Activated CD8-positive, alpha-beta memory T cell treated with anti-CD3 and anti-CD28 coated beads for 1 hour (primary cell): ENCODE results near the gene GSC2.
"Not testable (repeated sequence)": the region's sequence is repeated elsewhere in the genome, so short reads cannot be mapped to it uniquely, and the experiment has no call there.

ENCODE experiments used
- DNase-seq, 2 donors: peaks; one replicate each; pipeline ENCODE4 v3.0.0-alpha.2; 2020; ENCODE audit warnings: low read depth in 1 of 2; ENCODE audit errors: extremely low read depth in 1 of 2

The GSC2 gene

DNA sequence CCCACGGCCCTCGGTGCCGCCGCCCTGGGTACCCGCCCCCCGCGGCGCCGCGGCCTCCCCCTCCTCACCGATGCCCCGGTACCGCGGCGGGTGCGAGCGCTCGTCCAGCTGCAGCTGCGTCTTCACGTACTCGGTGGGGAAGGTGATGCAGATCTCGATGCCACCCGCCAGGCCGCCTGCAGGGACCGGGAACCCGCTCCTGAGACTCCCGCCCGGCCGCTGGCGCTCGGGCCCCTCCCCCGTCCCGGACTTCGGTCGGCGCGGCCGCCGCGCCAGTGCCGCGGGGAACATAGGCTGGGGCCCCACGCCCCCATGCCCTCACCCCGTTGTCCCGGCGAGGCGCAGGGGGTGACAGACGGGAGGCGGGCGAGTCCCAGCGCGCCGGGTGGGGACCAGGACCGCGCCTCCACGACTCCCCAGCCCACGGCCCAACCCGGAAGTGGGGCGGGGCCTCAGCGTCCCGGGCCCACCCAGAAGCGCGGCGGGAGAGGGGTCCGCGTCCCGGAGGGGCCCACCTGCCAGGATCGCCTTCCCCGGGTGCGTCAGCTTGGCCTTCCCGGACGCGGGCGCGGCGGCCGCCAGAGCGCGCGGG is 28.1 kb upstream of the GSC2 start:
- peak in 1 of 2 donors; percentile 20 for DNase-seq

DNA sequence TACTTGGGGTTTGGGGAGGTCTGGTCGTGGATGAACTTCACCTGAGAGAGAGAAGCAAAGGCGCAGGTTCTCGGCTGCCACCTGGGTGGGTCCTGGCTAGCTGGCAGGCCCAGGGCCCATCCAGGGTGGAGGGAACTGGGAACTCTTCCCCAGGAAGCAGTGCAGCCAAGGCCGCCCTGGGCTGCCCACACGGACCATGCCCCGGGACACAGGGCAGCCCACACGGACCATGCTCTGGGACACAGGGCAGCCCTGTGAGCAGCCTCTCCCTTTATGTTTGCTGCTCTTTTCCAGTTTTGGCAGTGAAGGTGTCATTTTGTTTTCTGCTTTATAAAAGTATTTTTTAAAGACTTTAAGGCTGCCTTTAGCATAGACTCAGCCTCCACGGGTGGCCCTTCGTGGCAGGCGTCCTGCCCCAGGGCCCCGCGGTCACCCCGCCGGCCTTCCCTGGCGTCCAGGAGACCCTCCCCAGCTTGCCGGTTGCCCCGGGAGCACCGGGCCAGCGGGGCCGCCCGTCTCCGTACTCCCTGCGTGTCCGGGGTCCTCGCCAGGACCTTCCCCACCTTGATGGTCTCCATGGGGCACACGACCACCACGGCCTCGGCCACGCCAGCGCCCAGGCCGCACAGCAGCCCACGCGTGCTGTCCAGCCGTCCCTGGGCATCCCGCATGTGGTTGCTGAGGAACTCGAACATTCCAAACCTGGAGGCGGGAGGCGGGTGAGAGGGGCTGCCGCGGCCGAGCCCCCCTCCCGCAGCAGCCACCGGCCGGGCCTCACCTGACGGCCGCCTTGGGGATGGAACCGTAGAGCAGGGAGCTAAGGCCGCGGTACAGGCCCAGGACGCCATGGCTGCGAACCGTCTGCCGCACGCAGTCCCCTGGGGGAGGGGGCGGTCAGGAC is 27.3 kb upstream of the GSC2 start:
- DNase-seq, result no peak

DNA sequence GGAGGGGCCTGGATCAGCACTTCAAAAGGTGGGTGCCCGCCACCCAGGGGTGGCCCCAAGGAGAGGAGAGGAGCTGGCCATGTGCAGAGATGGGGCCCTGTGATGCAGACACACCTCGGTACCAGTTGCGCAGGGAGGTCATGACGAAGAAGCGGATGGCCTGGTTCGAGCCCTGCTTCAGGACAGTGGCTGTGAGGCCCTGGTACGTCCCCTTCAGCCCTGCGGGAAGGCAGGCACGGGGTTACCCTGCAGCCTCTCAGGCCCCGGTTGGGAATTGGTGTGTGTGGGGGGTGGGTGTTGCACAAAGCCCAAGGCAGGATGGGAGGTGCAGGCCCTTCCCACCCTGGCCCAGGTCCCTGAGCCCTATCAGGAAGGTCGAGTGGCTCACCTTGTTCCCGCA is 26.6 kb upstream of the GSC2 start:
- DNase-seq, result no peak

DNA sequence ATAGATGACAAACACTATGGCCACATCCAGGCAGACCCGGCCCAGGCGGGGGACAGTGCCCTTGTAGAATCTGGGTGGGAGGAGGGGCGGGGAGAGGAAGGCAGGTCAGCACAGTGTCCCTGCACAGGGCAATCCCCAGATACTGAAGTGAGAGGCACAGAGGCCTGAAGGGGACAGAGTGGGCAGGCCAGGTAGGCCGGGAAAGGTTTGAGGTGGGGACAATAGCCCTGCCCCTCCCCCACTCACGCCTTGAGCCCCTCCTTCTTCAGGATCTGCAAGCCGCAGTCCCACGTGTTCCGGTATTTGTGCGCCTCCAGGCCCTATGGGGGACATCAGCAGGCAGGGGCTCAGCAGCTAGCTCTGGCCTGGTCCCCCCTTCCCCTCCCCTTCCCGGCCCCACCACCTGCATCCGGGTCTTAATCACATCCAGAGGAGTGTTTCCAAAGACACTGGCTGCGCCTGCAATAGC is 26.1 kb upstream of the GSC2 start:
- no peak for DNase-seq

DNA sequence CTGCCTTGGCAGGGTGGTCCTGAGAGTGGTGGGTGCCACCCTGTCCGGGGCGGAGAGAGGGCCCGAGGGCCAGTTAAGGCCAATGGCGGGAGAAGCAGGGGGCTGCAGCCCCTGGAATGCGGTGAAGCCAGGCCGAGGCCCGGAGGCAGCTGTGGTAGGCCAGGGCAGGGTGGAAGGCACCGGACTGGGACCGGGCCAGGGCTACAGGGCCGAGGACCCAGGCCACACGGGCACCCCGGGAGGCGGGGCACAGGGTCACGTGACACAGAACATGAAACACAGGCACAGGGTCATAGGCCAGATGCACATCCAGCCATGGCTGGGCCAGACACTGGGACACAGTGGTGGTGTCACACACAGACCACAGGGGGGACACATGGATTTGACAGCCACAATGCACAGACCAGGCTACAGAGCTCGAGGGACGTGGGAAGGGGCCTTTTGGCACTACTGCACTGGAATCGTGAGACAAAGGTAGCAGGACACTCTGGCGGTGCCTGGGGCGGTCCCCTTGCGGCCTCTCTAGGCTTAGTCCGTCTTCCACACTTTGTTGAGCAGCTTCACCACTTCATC is 25.6 kb upstream of the GSC2 start:
- DNase-seq, result no peak

DNA sequence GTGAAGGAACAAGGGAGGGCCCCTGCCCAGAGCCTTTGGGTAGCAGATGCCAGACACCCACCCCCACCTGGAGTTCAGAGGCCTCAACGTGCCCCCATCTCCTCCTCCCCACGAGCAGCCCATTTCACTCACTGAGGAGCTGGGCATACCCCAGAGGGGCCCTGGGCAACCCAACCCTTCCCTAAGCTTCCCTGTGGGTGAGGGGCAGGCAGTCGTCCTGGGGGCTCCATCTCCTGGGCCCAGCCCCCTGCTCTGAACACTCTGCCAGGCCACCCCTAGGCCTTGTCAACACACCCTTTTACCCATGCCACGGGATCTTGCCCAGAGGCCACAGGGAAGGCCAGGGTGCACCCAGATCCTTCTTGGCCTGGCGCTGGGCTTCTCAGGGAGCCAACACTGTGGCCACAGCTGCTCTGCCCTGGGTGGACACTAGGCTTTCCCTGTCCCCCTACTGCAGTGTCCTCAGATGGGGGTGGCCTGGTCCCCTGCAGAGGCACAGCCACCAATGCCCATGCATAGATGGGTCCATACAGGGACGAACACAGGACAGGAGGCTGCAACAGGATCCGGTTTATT is 25.0 kb upstream of the GSC2 start:
- no peak for DNase-seq

DNA sequence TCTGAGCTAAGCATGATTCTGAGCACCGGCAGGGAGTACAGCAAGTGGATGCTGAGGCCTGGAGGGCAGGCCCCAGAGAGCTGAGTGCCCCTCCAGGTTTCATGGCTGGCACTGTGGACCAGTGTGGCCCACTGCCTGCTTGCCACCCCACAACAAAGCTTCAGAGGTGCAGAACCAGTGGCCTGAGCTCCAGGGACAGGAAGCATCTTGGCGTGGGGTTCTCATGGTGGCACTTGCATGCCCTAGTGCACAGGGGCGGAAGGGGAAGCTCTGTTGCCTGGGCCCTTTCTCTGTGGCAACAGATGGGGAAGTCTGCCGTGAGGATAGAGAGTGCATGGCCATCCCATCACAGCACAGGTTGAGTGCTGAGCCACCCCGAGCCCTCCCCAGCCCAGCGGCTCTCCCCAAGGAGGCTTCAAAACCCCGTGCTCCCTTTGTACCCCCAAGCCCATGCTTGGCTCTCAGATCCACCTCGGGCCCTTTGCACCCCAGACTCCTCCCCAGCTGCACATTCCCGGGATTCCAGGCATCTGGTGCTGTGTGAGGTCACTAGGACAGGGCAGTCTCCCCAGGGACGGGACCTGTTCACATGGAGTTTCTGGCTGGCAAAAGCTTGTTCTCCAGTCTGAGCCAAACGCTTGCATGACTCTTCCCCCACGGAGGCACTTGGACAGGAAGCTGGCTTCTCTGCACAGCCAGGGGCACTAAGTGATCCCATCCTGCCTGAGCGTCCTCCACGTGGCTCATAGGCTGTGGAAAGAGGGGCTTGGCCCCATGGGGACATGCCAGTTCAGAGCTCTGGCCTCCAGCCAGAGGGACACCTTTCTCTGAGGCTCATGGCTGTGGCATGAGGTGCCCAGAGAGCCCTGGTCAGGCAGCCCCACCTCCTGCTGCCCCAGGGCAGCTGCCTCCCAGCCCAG is 24.3 kb upstream of the GSC2 start:
- no peak for DNase-seq

DNA sequence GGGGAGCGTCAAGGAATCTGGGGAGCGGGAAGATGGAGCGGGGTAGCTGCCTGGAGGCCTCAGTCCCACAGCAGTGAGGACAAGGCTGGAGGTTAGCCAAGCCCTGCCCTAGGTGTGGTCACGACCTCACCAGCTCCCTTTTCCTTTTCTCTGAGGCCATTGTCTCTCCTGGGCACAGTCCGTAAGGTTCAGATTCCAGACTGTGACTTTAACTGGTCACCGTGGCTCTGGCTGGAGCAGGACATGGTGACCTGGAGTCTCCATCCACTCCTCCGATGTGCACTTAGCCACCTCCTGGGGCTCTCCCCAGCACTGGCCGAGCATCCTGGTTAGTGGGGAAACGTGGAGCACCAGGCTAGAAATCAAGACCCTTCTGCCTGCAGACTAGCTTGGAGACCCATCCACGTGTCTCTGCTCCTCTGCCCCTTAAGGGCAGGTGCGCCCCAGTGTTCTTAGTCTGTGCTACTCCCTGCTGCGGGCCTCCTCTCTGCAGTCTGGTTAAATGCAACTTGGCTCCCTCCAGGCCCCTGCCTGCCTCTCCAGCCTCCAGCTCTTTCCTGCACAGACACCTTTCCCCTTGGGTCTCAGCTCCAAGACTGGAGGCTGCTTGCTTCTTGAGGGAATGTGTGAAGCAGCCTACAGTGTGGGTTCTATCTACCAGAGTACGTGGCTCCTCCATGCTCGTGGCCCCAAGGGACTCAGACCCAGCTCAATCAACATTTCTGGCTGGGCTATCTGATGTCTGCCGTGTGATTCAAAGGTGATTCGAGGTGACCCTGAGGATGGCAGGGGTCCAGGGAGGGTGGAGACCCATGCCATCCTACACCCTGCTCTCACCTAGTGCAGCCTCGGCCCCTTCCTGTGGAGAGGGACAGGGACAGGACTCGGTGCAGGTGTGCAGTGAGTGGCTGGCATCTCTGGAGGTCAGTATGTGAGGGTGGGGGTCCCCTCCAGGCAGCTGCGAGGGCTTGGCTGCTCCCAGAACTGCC is 23.2 kb upstream of the GSC2 start:
- no peak for DNase-seq

DNA sequence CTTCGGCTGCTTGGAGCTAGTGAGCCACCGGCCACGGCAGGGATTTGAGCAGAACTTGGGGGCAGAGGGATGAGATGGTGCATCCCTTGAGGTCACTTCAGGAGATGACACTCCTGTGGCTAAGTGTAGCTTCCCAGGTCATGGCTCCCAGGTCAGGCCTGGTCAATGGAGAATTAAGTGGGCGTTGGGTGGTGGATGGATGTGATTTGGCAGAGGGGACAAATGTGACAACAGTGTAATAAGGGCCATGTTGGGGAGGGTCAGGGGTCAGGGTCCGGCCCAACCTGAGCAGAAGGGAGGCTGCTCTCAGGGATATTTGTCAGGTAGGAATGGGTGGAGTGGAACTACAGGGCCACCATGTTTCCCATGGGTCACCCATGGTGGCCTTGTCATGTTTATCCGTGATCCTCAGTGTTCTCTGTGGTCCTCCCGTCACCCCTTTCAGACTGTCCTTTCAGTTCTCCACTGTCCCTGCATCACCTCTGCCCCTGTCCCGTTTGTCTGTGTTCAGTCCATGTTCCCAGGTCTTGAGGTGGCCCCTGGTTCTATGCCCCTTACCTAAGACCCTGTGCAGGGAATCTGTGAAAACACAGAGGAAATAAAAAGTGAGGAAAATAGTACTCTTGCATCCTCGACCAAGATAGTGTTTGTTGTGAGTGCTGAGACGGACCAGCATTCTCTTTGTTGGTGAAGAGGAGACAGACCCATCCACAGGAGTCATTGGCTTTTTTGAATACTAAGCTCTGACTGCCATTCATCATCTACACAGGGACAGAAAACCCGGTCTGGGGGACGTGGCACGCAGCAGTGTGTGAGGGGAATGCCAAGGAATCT is 22.3 kb upstream of the GSC2 start:
- no peak for DNase-seq

DNA sequence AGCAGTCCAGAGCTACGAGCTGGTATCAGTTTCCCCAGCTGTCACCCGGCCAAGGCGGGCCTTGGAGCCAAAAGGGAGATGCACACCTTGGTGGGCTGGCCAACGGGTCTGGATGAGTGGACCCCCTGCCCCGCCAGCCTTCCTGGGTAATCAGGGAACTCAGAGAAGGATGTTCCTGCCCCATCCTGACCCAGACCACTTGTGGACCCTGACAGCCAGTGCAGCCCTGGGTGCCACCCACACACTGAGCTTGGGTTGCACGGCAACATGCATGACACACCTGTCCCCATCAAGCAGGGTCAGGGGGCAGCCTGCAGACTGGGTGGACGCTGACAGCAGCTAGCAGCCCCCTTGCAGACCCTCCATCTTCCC is 19.8 kb upstream of the GSC2 start:
- no peak for DNase-seq

DNA sequence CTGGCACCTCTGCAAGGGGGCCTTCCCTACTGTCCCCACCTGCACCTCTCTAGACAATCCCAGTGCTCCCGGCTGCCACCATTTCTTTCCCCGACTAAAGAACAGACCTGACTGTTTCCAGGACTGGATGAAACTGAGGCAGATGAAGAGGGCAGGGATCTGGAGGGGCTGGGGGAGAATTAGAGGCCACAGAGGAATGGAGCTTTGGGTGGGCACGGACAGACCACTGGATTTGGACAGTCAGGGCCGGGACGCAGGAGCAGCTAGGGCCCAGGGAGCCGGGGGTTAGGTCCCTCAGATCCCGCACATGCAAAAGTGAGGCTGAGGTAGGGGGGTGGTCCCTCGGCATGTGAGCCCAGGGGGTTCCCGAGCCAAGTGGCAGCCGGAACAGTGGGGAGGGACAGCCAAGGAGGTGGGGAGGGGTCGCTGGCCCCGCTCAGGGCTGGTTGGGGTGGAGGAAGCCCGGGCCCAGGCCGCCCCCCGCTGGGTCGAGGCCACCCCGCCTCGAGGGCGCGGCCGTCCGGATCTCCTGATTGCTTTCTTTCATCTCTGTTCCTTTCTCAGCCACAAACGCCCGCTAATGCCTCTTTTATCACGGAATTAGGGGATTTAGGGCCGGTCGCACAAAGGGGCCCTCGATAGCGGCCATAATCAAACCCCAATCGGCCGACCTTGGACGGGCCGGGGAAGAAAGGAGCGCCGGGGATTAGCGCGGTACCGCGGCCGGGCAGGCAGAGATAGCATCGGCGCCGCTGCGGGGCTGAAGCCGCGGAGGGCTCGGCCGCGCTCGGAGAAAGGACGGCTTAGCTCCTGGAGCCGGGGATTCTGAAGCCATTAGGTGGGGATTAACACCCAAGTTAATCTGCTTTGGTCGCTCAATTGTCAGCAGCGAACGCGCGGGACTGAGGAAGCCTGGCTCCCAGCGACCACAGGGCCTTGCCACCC is 19.2 kb upstream of the GSC2 start:
- no peak for DNase-seq

DNA sequence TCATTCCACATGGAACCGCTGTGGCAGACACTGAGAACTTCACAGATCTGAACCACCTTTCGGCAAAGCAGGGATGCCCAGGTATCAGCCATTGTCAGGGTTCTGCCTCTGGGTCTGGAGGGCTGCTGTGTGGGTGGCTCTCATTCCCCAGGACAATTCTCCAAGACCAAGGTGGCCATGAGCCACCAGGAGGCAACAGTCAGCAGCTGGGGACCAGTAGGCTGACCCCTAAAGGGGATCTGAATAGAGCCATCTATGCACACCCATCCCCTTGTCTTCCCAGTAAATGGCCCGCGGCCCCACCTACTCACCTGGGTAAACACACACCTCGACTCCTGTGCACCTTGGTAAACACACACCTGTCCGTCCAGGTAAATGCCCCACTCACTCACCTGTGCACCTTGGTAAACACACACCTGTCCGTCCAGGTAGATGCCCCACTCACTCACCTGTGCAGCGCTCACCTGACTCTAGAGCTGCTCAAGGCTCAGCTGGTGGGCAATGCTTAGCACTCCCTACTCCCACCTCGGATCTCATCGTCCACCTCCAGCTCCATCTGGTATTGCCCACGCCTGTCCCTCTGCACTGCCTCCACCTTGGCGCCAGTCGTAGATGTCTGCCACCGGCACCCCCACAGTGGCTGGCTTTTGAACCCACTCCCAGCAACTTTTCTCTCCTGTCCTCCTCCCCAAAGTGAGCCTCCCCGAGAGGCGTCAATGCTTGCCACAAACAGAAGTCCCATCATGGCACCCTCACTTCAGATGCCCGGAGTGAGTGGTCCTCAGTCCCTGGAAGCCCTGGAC is 18.2 kb upstream of the GSC2 start:
- DNase-seq, result no peak

DNA sequence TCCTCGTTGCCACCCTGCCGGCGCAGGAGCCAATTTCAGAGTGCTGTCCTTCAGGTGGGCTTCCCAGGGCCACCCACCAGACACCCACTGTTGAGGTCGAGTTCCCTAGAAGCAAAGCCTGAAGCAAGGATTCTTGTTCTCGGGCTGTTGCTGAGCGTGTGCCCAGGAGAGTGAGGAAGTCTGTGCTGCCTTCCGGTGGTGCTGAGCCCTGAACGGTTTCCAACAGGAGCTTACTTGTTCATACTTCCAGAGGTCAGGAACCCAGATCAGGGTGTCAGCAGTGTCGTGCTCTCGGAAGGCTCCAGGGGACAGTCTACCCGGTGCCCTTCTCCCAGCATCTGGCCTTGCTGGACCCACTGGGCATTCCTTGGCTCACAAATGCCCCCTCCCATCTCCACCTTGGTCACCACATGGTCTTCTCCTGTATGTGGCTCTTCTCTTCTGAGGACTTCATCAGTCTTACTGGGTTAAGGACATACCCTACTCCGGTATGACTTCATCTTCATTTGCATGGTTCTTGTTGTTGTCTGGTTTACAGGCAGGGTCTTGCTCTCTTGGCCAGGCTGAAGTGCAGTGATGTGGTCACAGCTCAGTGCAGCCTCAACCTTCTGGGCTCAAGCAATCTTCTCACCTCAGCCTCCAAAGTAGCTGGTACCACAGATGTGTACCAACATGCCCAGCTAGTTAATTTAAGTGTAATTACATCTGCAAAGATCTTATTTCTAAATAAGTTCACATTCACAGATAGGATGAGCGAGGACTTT is 17.2 kb upstream of the GSC2 start:
- no peak for DNase-seq

DNA sequence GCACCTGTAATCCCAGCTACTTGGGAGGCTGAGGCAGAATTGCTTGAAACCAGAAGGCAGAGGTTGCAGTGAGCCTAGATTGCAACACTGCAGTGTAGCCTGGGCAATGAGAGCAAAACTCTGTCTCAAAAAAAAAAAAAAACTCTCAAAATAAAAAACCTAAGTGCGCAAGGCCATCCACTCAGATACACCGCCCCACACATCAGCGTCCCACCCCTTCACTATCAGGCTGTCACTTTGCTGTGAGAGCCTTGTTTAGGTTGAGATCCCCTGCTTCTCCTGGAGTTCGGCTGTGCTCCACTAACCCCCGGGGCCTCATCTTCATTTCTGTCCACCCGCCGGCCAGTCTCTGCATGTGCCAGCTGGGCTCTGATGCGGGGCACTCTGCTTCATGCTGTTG is 16.3 kb upstream of the GSC2 start:
- DNase-seq, result no peak

DNA sequence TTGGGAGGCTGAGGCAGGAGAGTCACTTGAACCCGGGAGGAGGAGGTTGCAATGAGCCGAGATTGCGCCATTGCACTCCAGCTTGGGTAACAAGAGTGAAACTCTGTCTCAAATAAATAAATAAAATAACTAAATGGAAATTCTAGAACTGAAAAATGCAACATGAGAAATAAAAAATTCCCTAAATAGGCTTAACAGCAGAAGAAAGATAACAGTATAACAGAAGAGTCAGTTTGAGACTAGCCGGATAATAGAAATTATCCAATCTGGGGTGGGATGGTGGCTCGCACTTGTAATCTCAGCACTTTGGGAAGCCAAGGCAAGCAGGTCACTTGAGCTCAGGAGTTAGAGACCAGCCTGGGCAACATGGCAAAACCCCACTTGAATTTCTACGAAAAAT is 14.3 kb upstream of the GSC2 start:
- DNase-seq, result no peak

DNA sequence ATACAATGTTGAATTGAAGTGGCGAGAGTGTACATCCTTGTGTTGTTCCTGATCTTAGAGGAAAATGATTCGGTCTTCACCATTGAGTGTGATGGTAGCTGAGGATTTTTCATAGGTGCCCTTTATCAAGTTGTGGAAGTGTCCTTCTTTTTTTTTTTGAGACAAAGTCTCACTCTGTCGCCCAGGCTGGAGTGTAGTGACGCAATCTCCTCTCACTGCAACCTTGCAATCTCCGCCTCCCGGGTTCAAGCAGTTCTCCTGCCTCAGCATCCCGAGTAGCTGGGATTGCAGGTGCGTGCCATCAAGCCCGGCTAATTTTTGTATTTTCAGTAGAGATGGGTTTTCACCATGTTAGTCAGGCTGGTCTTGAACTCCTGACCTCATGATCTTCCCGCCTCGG is 8.6 kb upstream of the GSC2 start:
- not testable (repeated sequence) for DNase-seq
